ENCODE results near the gene CYP4A11. TPM values are rescaled to one million over a fixed set of nuclear protein-coding genes. Genes with fewer than 3 reads are reported as not detected.
"Not testable (repeated sequence)": the region's sequence is repeated elsewhere in the genome, so short reads cannot be mapped to it uniquely, and the experiment has no call there.

The CYP4A11 gene
- total RNA-seq, 1 experiment from 2014 or later, result not detected

GRCh38 chr1:46910790-46911189, 30.5 kb downstream of the CYP4A11 start:
- DNase-seq (ENCODE audit: low read depth), result no peak

- no peak for DNase-seq (ENCODE audit: low read depth)
Measured at GRCh38 chr1:46903481-46903880, 37.8 kb downstream of the CYP4A11 start.

GRCh38 chr1:46900401-46900800, 40.9 kb downstream of the CYP4A11 start:
- no peak for DNase-seq (ENCODE audit: low read depth)

GRCh38 chr1:46881656-46882055, 59.6 kb downstream of the CYP4A11 start:
- DNase-seq (ENCODE audit: low read depth), result not testable (repeated sequence)

Other genes with a start within 250 kb of the CYP4A11 start
- 34.3 and 45.9 TPM in 2 replicates for gene EFCAB14, start 222.4 kb downstream of the CYP4A11 start, total RNA-seq (2014; rRNA removed; shearing (Covaris generic))
- gene CYP4B1, start 142.4 kb downstream of the CYP4A11 start, total RNA-seq (2014; rRNA removed; shearing (Covaris generic)), result not detected in 2 replicates
- gene CYP4X1, start 82.2 kb upstream of the CYP4A11 start, total RNA-seq (2014; rRNA removed; shearing (Covaris generic)), result 0.77 and 1.0 TPM in 2 replicates
- gene CYP4Z1, start 125.8 kb upstream of the CYP4A11 start, total RNA-seq (2014; rRNA removed; shearing (Covaris generic)), result not detected in 2 replicates
- not detected in 2 replicates for gene CYP4A22, start 196.0 kb upstream of the CYP4A11 start, total RNA-seq (2014; rRNA removed; shearing (Covaris generic))
- gene PDZK1IP1, start 248.6 kb upstream of the CYP4A11 start, total RNA-seq (2014; rRNA removed; shearing (Covaris generic)), result not detected in 2 replicates